Gastrocnemius medialis (tissue), 4 donors: ENCODE measurements around the gene ARHGEF17.

Source experiments
- CTCF ChIP-seq, 5 experiments: fragments of 450-650 bp in 3 of 5; fragments of 200-600 bp in 2 of 5; sonication (generic) in 2 of 5; IDR thresholded peaks in 4 of 5; conservative IDR thresholded peaks in 1 of 5; 1 replicate in 4 of 5; 2 replicates in 1 of 5; pipeline ENCODE4 v1.5.1; 2016 to 2019; ENCODE audit warnings: antibody characterized with exemption in 5 of 5, mild to moderate bottlenecking in 3 of 5, moderate library complexity in 3 of 5
- POLR2A ChIP-seq, 2 donors: fragments of 450-650 bp; IDR thresholded peaks; one replicate each; pipeline ENCODE4 v1.6.1; 2017; ENCODE audit warnings: antibody characterized with exemption in 2 of 2, mild to moderate bottlenecking in 2 of 2, moderate library complexity in 2 of 2

- TF ChIP-seq CTCF (IDR thresholded peaks at IDR 0.05 in 4 of 5, conservative IDR thresholded peaks at IDR 0.05 in 1 of 5) (no peak), POLR2A (IDR thresholded peaks at IDR 0.05) (no peak)
Observed at GRCh38 chr11:73293356-73293936, 14.6 kb upstream of the ARHGEF17 start.
